HG02981 (cell line): Measurements from ENCODE around the gene CAPN3.

Source experiments
- ATAC-seq: cut with Tn5 transposase; IDR thresholded peaks from one replicate; pipeline ENCODE4 v1.9.1; 2021; ENCODE audit warnings: mild to moderate bottlenecking, moderate library complexity; ENCODE audit not compliant: unreplicated experiment

Gene CAPN3

GRCh38 chr15:42449770-42450424 is 90.6 kb downstream of the CAPN3 start:
- no peak for ATAC-seq

GRCh38 chr15:42450425-42450790 is 91.1 kb downstream of the CAPN3 start:
- no peak for ATAC-seq

- no peak for ATAC-seq
Measured at GRCh38 chr15:42453826-42454225, 94.5 kb downstream of the CAPN3 start.

- no peak for ATAC-seq
Measured at GRCh38 chr15:42456531-42456930, 97.2 kb downstream of the CAPN3 start.

GRCh38 chr15:42456971-42457370 is 97.7 kb downstream of the CAPN3 start:
- ATAC-seq: no peak

GRCh38 chr15:42457445-42458442 is 98.4 kb downstream of the CAPN3 start:
- ATAC-seq: peak; percentile 80

GRCh38 chr15:42461261-42461660 is 102.0 kb downstream of the CAPN3 start:
- no peak for ATAC-seq
